HG03439 (cell line): ENCODE data around the gene SLC40A1.

Experiments
- ATAC-seq: cut with Tn5 transposase; IDR thresholded peaks from one replicate; pipeline ENCODE4 v1.9.1; 2021; ENCODE audit warnings: mild to moderate bottlenecking, moderate library complexity; ENCODE audit not compliant: unreplicated experiment

The SLC40A1 gene

GRCh38 chr2:189570570-189571031, 10.0 kb downstream of the SLC40A1 start:
- ATAC-seq = no peak

- ATAC-seq = no peak
Measured at GRCh38 chr2:189569295-189569910, 11.2 kb downstream of the SLC40A1 start.

GRCh38 chr2:189566046-189566445, 14.5 kb downstream of the SLC40A1 start:
- ATAC-seq = no peak

GRCh38 chr2:189561371-189562038, 19.1 kb downstream of the SLC40A1 start:
- no peak for ATAC-seq

- ATAC-seq = no peak
Measured at GRCh38 chr2:189560273-189560586, 20.4 kb downstream of the SLC40A1 start.

GRCh38 chr2:189559579-189560272, 20.9 kb downstream of the SLC40A1 start:
- no peak for ATAC-seq

GRCh38 chr2:189558516-189559272, 21.9 kb downstream of the SLC40A1 start:
- ATAC-seq = no peak

GRCh38 chr2:189557373-189557772, 23.2 kb downstream of the SLC40A1 start:
- ATAC-seq = no peak

- no peak for ATAC-seq
Measured at GRCh38 chr2:189556526-189556925, 24.1 kb downstream of the SLC40A1 start.

- no peak for ATAC-seq
Measured at GRCh38 chr2:189555232-189555631, 25.4 kb downstream of the SLC40A1 start.

GRCh38 chr2:189553504-189554088, 27.0 kb downstream of the SLC40A1 start:
- ATAC-seq = no peak

GRCh38 chr2:189552991-189553404, 27.6 kb downstream of the SLC40A1 start:
- ATAC-seq = no peak

- no peak for ATAC-seq
Measured at GRCh38 chr2:189552334-189552990, 28.1 kb downstream of the SLC40A1 start.

- ATAC-seq = no peak
Measured at GRCh38 chr2:189551808-189552207, 28.8 kb downstream of the SLC40A1 start.

- no peak for ATAC-seq
Measured at GRCh38 chr2:189549449-189549832, 31.1 kb downstream of the SLC40A1 start.

- no peak for ATAC-seq
Measured at GRCh38 chr2:189548666-189549448, 31.7 kb downstream of the SLC40A1 start.

- no peak for ATAC-seq
Measured at GRCh38 chr2:189545418-189545817, 35.2 kb downstream of the SLC40A1 start.

GRCh38 chr2:189544318-189545042, 36.1 kb downstream of the SLC40A1 start:
- no peak for ATAC-seq

- ATAC-seq = no peak
Measured at GRCh38 chr2:189543367-189543766, 37.2 kb downstream of the SLC40A1 start.
